GM18909 (cell line): ENCODE measurements around the gene MICB.
"Not testable (repeated sequence)": the region's sequence is repeated elsewhere in the genome, so short reads cannot be mapped to it uniquely, and the experiment has no call there.

Experiments
- ATAC-seq: cut with Tn5 transposase; IDR thresholded peaks from one replicate; pipeline ENCODE4 v1.9.1; 2021; ENCODE audit warnings: mild to moderate bottlenecking; ENCODE audit not compliant: unreplicated experiment, poor library complexity

The MICB gene

GRCh38 chr6:31498748-31499147 is 803 bp downstream of the MICB start:
- no peak for ATAC-seq

GRCh38 chr6:31499648-31500047 is 1.7 kb downstream of the MICB start:
- not testable (repeated sequence) for ATAC-seq

GRCh38 chr6:31502586-31502985 is 4.6 kb downstream of the MICB start:
- no peak for ATAC-seq

GRCh38 chr6:31509036-31509435 is 11.1 kb downstream of the MICB start:
- ATAC-seq = not testable (repeated sequence)

- no peak for ATAC-seq
Observed at GRCh38 chr6:31510007-31510406, 12.1 kb downstream of the MICB start.

GRCh38 chr6:31513456-31514165 is 15.7 kb downstream of the MICB start:
- ATAC-seq = no peak

GRCh38 chr6:31521835-31522234 is 23.9 kb downstream of the MICB start:
- ATAC-seq = no peak

- no peak for ATAC-seq
Observed at GRCh38 chr6:31525553-31525931, 27.6 kb downstream of the MICB start.

GRCh38 chr6:31525932-31526591 is 28.1 kb downstream of the MICB start:
- no peak for ATAC-seq

- no peak for ATAC-seq
Observed at GRCh38 chr6:31528307-31528777, 30.4 kb downstream of the MICB start.

- ATAC-seq = no peak
Observed at GRCh38 chr6:31528821-31529328, 30.9 kb downstream of the MICB start, which contains the start of gene MCCD1. MCCD1 (plus strand) TSS chr6:31528962; CDS start chr6:31529015, 53 bp downstream.

GRCh38 chr6:31529329-31530150 is 31.6 kb downstream of the MICB start:
- no peak for ATAC-seq

GRCh38 chr6:31530659-31531058 is 32.7 kb downstream of the MICB start:
- ATAC-seq = no peak

- no peak for ATAC-seq
Observed at GRCh38 chr6:31531162-31531561, 33.2 kb downstream of the MICB start.

- no peak for ATAC-seq
Observed at GRCh38 chr6:31531771-31532643, 34.1 kb downstream of the MICB start.

- ATAC-seq = no peak
Observed at GRCh38 chr6:31532644-31533454, 34.9 kb downstream of the MICB start.

GRCh38 chr6:31533455-31533841 is 35.5 kb downstream of the MICB start:
- ATAC-seq = no peak

- no peak for ATAC-seq
Observed at GRCh38 chr6:31534011-31534410, 36.1 kb downstream of the MICB start.

- ATAC-seq = no peak
Observed at GRCh38 chr6:31534521-31535040, 36.6 kb downstream of the MICB start.
